Loucy (cell line): Measurements from ENCODE around the gene ACSS2.

ENCODE experiments used
- H2AFZ ChIP-seq: fragments of 200-600 bp; sonication (generic); 2 replicates; pipeline ENCODE4 v1.6.0; 2016; ENCODE audit warnings: antibody characterized with exemption, mild to moderate bottlenecking, low read length, moderate library complexity
- H3F3A ChIP-seq: fragments of 200-600 bp; 2 replicates; pipeline ENCODE4 v1.6.0; 2016; ENCODE audit warnings: antibody characterized with exemption, low read depth, mild to moderate bottlenecking
- H3K27me3 ChIP-seq: fragments of 200-600 bp; sonication (generic); 2 replicates; pipeline ENCODE4 v1.6.1; 2014; ENCODE audit warnings: low read length, mild to moderate bottlenecking; ENCODE audit not compliant: insufficient read depth, poor library complexity, severe bottlenecking
- H3K36me3 ChIP-seq: fragments of 200-600 bp; sonication (generic); 2 replicates; pipeline ENCODE4 v1.6.1; 2016; ENCODE audit warnings: low read length; ENCODE audit not compliant: insufficient read depth
- H3K4me1 ChIP-seq: fragments of 200-600 bp; sonication (generic); 2 replicates; pipeline ENCODE4 v1.5.1; 2014; ENCODE audit warnings: low read length, mild to moderate bottlenecking; ENCODE audit not compliant: insufficient read depth, poor library complexity, severe bottlenecking
- H3K4me2 ChIP-seq: fragments of 200-600 bp; sonication (generic); 2 replicates; pipeline ENCODE4 v1.6.0; 2014; ENCODE audit warnings: antibody characterized with exemption, low read length, low read depth, mild to moderate bottlenecking; ENCODE audit not compliant: poor library complexity, severe bottlenecking
- H3K4me3 ChIP-seq: fragments of 200-600 bp; sonication (generic); 2 replicates; pipeline ENCODE4 v1.5.1; 2014; ENCODE audit warnings: low read length, mild to moderate bottlenecking, mixed read lengths; ENCODE audit not compliant: poor library complexity, severe bottlenecking
- H3K79me2 ChIP-seq: fragments of 200-600 bp; sonication (generic); 2 replicates; pipeline ENCODE4 v1.6.1; 2014; ENCODE audit warnings: low read length; ENCODE audit not compliant: insufficient read depth
- H3K9ac ChIP-seq: fragments of 200-600 bp; sonication (generic); 2 replicates; pipeline ENCODE4 v1.6.0; 2014; ENCODE audit warnings: mild to moderate bottlenecking, low read depth, low read length, moderate library complexity; ENCODE audit not compliant: poor library complexity, severe bottlenecking
- H3K9me2 ChIP-seq: fragments of 200-600 bp; sonication (generic); replicated peaks from 2 replicates; pipeline ENCODE4 v1.6.1; 2016; ENCODE audit warnings: low read depth, low read length, mixed read lengths
- H3K9me3 ChIP-seq: fragments of 200-600 bp; sonication (generic); 2 replicates; pipeline ENCODE4 v1.6.1; 2014; ENCODE audit warnings: mild to moderate bottlenecking, antibody characterized with exemption, low read length, low read depth; ENCODE audit not compliant: insufficient read depth
- H4K20me1 ChIP-seq: fragments of 200-600 bp; sonication (generic); 2 replicates; pipeline ENCODE4 v1.6.0; 2014; ENCODE audit warnings: antibody characterized with exemption, low read length, mild to moderate bottlenecking; ENCODE audit not compliant: insufficient read depth, poor library complexity, severe bottlenecking
- CTCF ChIP-seq: fragments of 200-600 bp; sonication (generic); conservative IDR thresholded peaks from 2 replicates; pipeline ENCODE4 v1.5.1; 2014; ENCODE audit warnings: mild to moderate bottlenecking, antibody characterized with exemption, low read length
- EZH2phosphoT487 ChIP-seq: fragments of 200-600 bp; IDR thresholded peaks from 2 replicates; pipeline ENCODE4 v1.6.1; 2018; ENCODE audit warnings: antibody characterized with exemption, mild to moderate bottlenecking, moderate library complexity, borderline replicate concordance

ACSS2 gene

GRCh38 chr20:34861386-34862084, 14.9 kb upstream of the ACSS2 start:
- no peak overlapping the region for H3K4me2 ChIP-seq
- no peaks in the 10 kb centered on the region for H3K79me2 ChIP-seq
- H2AFZ ChIP-seq = no peak overlapping the region
- H3K27me3 ChIP-seq = no peaks in the 10 kb centered on the region
- H3K4me1 ChIP-seq = no peaks in the 10 kb centered on the region
- H3K9me2 ChIP-seq = no peaks in the 10 kb centered on the region
- no peak overlapping the region for H3K9ac ChIP-seq
- H3K36me3 ChIP-seq = no peaks in the 10 kb centered on the region
- no peaks in the 10 kb centered on the region for H3F3A ChIP-seq
- TF ChIP-seq EZH2phosphoT487 = no peak
- TF ChIP-seq CTCF = no peak
- H4K20me1 ChIP-seq = no peaks in the 10 kb centered on the region
- no peak overlapping the region for H3K4me3 ChIP-seq
- no peaks in the 10 kb centered on the region for H3K9me3 ChIP-seq

DNA sequence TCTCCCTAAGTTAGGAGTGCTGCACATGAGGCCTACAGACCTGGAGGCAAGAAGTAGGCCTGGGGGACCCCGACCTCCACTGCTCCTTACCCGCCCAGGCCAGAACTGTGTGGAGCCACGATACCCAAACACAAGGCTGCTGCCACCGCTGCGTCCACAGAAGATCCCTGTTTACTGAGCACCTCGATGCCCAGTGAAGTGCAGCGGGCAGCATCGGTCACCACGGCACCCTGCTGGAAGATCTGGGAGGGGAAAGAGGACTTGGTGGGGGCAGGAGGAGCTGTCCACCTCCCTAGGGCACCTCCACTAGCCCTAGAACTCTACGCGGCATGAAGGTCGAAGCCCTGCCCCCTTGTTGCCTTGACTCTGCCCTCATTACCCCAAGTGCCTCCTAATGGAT, 13.7 kb upstream of the ACSS2 start:
- H3K4me2 ChIP-seq = no peak overlapping the region
- no peaks in the 10 kb centered on the region for H3K36me3 ChIP-seq
- TF ChIP-seq CTCF (no peak), EZH2phosphoT487 (no peak)
- no peaks in the 10 kb centered on the region for H3K9me2 ChIP-seq
- H2AFZ ChIP-seq = no peak overlapping the region
- no peaks in the 10 kb centered on the region for H3K27me3 ChIP-seq
- H3K4me3 ChIP-seq = no peak overlapping the region
- no peaks in the 10 kb centered on the region for H3K9me3 ChIP-seq
- no peaks in the 10 kb centered on the region for H4K20me1 ChIP-seq
- H3F3A ChIP-seq = no peaks in the 10 kb centered on the region
- H3K4me1 ChIP-seq = no peaks in the 10 kb centered on the region
- no peak overlapping the region for H3K9ac ChIP-seq
- no peaks in the 10 kb centered on the region for H3K79me2 ChIP-seq

- Histone ChIP-seq H3K79me2 (no peaks in the 10 kb centered on the region), H3F3A (no peaks in the 10 kb centered on the region), H3K27me3 (no peaks in the 10 kb centered on the region), H3K9me3 (no peaks in the 10 kb centered on the region), H3K9me2 (no peaks in the 10 kb centered on the region), H3K4me1 (no peaks in the 10 kb centered on the region), H3K4me2 (no peak overlapping the region), H3K9ac (no peak overlapping the region), H3K36me3 (no peaks in the 10 kb centered on the region), H3K4me3 (no peak overlapping the region), H4K20me1 (no peaks in the 10 kb centered on the region), H2AFZ (no peak overlapping the region)
- no peak for TF ChIP-seq EZH2phosphoT487
- TF ChIP-seq CTCF = no peak
Measured at GRCh38 chr20:34863421-34863965, 12.9 kb upstream of the ACSS2 start.
